GM20000 (cell line): ENCODE results near the gene PTPRM.

Experiments used
- DNase-seq: peaks from one replicate; pipeline ENCODE4 v3.0.0; 2012; ENCODE audit warnings: low spot score
- CTCF ChIP-seq: IDR thresholded peaks from 2 replicates; pipeline ENCODE4 v1.5.1; 2012; ENCODE audit warnings: mild to moderate bottlenecking, control low read depth; ENCODE audit errors: extremely low read depth, missing control alignments

The PTPRM gene

GRCh38 chr18:7901657-7902056 lies 334.5 kb downstream of the PTPRM start:
- no peak for TF ChIP-seq CTCF
- no peak for DNase-seq

GRCh38 chr18:7902399-7902839 lies 335.3 kb downstream of the PTPRM start:
- DNase-seq: no peak
- TF ChIP-seq CTCF: no peak

- DNase-seq: no peak
- TF ChIP-seq CTCF: no peak
These were observed 337.4 kb downstream of the PTPRM start for GRCh38 chr18:7904529-7904928.

- no peak for DNase-seq
- TF ChIP-seq CTCF: no peak
These were observed 341.7 kb downstream of the PTPRM start for GRCh38 chr18:7908681-7909299.

GRCh38 chr18:7914834-7915670 lies 347.9 kb downstream of the PTPRM start:
- TF ChIP-seq CTCF: no peak

GRCh38 chr18:7918701-7919100 lies 351.6 kb downstream of the PTPRM start:
- DNase-seq: no peak
- no peak for TF ChIP-seq CTCF

More at GRCh38 chr18:7914834-7915670, 347.9 kb downstream of the PTPRM start:
- DNase-seq: no peak

GRCh38 chr18:7919565-7919964 lies 352.4 kb downstream of the PTPRM start:
- TF ChIP-seq CTCF: no peak
- no peak for DNase-seq
